B cell (primary cell): ENCODE data around the gene WEE2. TPM values are rescaled to one million over a fixed set of nuclear protein-coding genes. Genes with fewer than 3 reads are reported as not detected.

Source experiments
- ATAC-seq: fragments of 200-7000 bp; cut with Tn5 transposase; one replicate; pipeline ENCODE4 v1.10.0; 2021; ENCODE audit warnings: low read depth, mild to moderate bottlenecking, moderate number of reproducible peaks, moderate library complexity
- CTCF ChIA-PET: fragments of 350-600 bp; sonication (Branson Sonifier 250); formaldehyde crosslinking; loops from one replicate; lab custom pipeline; 2021; ENCODE audit warnings: antibody characterized with exemption, inconsistent platforms; lab: Charles Lee
- POLR2A ChIA-PET: fragments of 350-600 bp; sonication (Branson Sonifier 250); formaldehyde crosslinking; loops from one replicate; lab custom pipeline; 2021; ENCODE audit warnings: antibody characterized with exemption; lab: Charles Lee
- DNase-seq: peaks from one replicate; pipeline ENCODE4 v3.0.0; 2013
- H2AFZ ChIP-seq: 2 replicates; pipeline ENCODE4 v1.6.1; 2012; ENCODE audit warnings: mild to moderate bottlenecking, low read depth, low read length; ENCODE audit not compliant: insufficient read depth, poor library complexity, severe bottlenecking
- H3K27ac ChIP-seq, 2 donors: 1 replicate in 1 of 2; 2 replicates in 1 of 2; pipeline ENCODE4 v1.5.1; 2012 to 2013; ENCODE audit warnings: low read length in 2 of 2, mild to moderate bottlenecking in 2 of 2, moderate library complexity in 1 of 2
- H3K27me3 ChIP-seq, 4 experiments: fragments of 200-600 bp in 1 of 4; sonication (generic) in 1 of 4; replicated peaks in 1 of 4; 1 replicate in 2 of 4; 2 replicates in 2 of 4; pipeline versions ENCODE4 v1.6.1 to v1.7.0; 2013 to 2016; ENCODE audit warnings: low read length in 3 of 4, mild to moderate bottlenecking in 2 of 4, mixed read lengths in 1 of 4, moderate library complexity in 1 of 4; ENCODE audit not compliant: insufficient read depth in 4 of 4, control insufficient read depth in 3 of 4; ENCODE audit errors: control extremely low read depth in 1 of 4
- H3K36me3 ChIP-seq, 2 experiments: replicated peaks in 1 of 2; 1 replicate in 1 of 2; 2 replicates in 1 of 2; pipeline versions ENCODE4 v1.6.1 to v1.7.1; 2013; ENCODE audit warnings: low read length in 1 of 2; ENCODE audit not compliant: insufficient read depth in 2 of 2, control insufficient read depth in 1 of 2; ENCODE audit errors: control extremely low read depth in 1 of 2, extremely low read depth in 1 of 2
- H3K4me1 ChIP-seq, 2 donors: fragments of 200-600 bp in 1 of 2; sonication (generic) in 1 of 2; 1 replicate in 1 of 2; 2 replicates in 1 of 2; pipeline versions ENCODE4 v1.5.1 to v1.6.1; 2013 to 2017; ENCODE audit warnings: low read length in 2 of 2; ENCODE audit not compliant: control insufficient read depth in 2 of 2, insufficient read depth in 2 of 2
- H3K4me2 ChIP-seq: replicated peaks from 2 replicates; pipeline ENCODE3; 2012; ENCODE audit warnings: mild to moderate bottlenecking, low read depth, low read length; ENCODE audit not compliant: poor library complexity, severe bottlenecking
- H3K4me3 ChIP-seq, 5 experiments: fragments of 200-600 bp in 1 of 5; sonication (generic) in 1 of 5; 1 replicate in 3 of 5; 2 replicates in 2 of 5; pipeline versions ENCODE4 v1.5.1 to v1.7.0; 2011 to 2016; ENCODE audit warnings: low read length in 4 of 5, mild to moderate bottlenecking in 4 of 5, low read depth in 2 of 5, control low read depth in 1 of 5, moderate library complexity in 1 of 5; ENCODE audit not compliant: insufficient read depth in 1 of 5; ENCODE audit errors: control extremely low read depth in 1 of 5, extremely low read depth in 1 of 5
- H3K79me2 ChIP-seq: fragments of 200-600 bp; sonication (generic); one replicate; pipeline ENCODE4 v1.6.0; 2016; ENCODE audit warnings: low read length; ENCODE audit not compliant: control insufficient read depth, insufficient read depth
- H3K9ac ChIP-seq: fragments of 200-600 bp; sonication (generic); 2 replicates; pipeline ENCODE4 v1.6.1; 2017; ENCODE audit warnings: mild to moderate bottlenecking, low read length, moderate library complexity
- H3K9me3 ChIP-seq, 3 donors: one replicate each; pipeline versions ENCODE4 v1.6.1 to v1.7.1; 2013; ENCODE audit warnings: low read length in 2 of 3; ENCODE audit not compliant: control insufficient read depth in 2 of 3, insufficient read depth in 1 of 3; ENCODE audit errors: control extremely low read depth in 1 of 3
- H4K20me1 ChIP-seq: 2 replicates; pipeline ENCODE4 v1.6.0; 2012; ENCODE audit warnings: mild to moderate bottlenecking, low read length; ENCODE audit not compliant: insufficient read depth, control insufficient read depth, poor library complexity, severe bottlenecking
- H3K27ac Mint-ChIP-seq: one replicate; pipeline ENCODE4 v1.8.0; 2021; ENCODE audit warnings: mixed read lengths
- H3K27me3 Mint-ChIP-seq: one replicate; pipeline ENCODE4 v1.8.0; 2021; ENCODE audit warnings: mixed read lengths
- H3K4me1 Mint-ChIP-seq: one replicate; pipeline ENCODE4 v1.8.0; 2021; ENCODE audit warnings: mixed read lengths
- H3K4me3 Mint-ChIP-seq: one replicate; pipeline ENCODE4 v1.8.0; 2021; ENCODE audit warnings: mixed read lengths
- H3K9me3 Mint-ChIP-seq: one replicate; pipeline ENCODE4 v1.8.0; 2022; ENCODE audit warnings: mixed read lengths; ENCODE audit not compliant: insufficient read depth
- CTCF ChIP-seq: fragments of 200-600 bp; IDR thresholded peaks from one replicate; pipeline ENCODE4 v1.8.0; 2022; ENCODE audit warnings: antibody characterized with exemption, mild to moderate bottlenecking
- EZH2 ChIP-seq: IDR thresholded peaks from 2 replicates; pipeline ENCODE4 v1.6.1; 2012; ENCODE audit warnings: borderline replicate concordance, low read depth, mild to moderate bottlenecking, moderate library complexity, low read length; ENCODE audit not compliant: insufficient read depth, poor library complexity, severe bottlenecking
- WGBS: methylation state at CpG from one replicate; pipeline ENCODE4 v1.1.5; 2013; ENCODE audit warnings: missing lambda C conversion rate; ENCODE audit not compliant: insufficient coverage; 5-methylcytosine and 5-hydroxymethylcytosine counted together
- intact Hi-C: fragments of 100-400 bp; cut with micrococcal nuclease; formaldehyde crosslinking; loops from one replicate; pipeline ENCODE4 v1.10.0; 2022
- polyA plus RNA-seq: library from polyadenylated mRNA; depleted of rRNA; stranded (reverse); fragments of >200 nt; gene quantifications from 2 replicates; pipeline ENCODE4 v1.2.3, GENCODE V29; 2012
- total RNA-seq, 2 donors: library from RNA; stranded (reverse); fragments of 120-200 nt in 1 of 2; gene quantifications; 1 replicate in 1 of 2; 2 replicates in 1 of 2; pipeline versions ENCODE4 v1.2.3 to v1.2.4, GENCODE V29; 2013 to 2022

The WEE2 gene
- total and polyA plus RNA-seq, 2 donors (not counting 1 experiment from before 2014, with no cell fraction given): not detected

- H3K4me2 ChIP-seq: no peak overlapping the region
- Mint-ChIP-seq H3K27me3 (peaks cover 4% of the 10 kb centered on the region), H3K4me1 (peaks cover 30% of the 10 kb centered on the region), H3K4me3 (no peak overlapping the region), H3K9me3 (no peaks in the 10 kb centered on the region), H3K27ac (no peak overlapping the region)
- peaks cover 33% of the 10 kb centered on the region for H3K79me2 ChIP-seq
- H3K9ac ChIP-seq: no peak overlapping the region
- ATAC-seq (no peak), DNase-seq (no peak)
- no peak overlapping the region for H2AFZ ChIP-seq
- no peak overlapping the region for H3K4me3 ChIP-seq
- ChIA-PET CTCF (interaction anchor here (1.5 to 6.4 kb wide), 2 partner anchors 27 to 33 kb away, joined by 3 to 43 read pairs; partner anchors contain the start of gene SSBP1), POLR2A (interaction anchor here (4.7 kb wide), 1 partner anchor 34 kb away, joined by 21 read pairs; the partner anchor contains the start of gene SSBP1)
- intact Hi-C loops: loop anchor here (5.0 kb wide), 1 partner anchor 782 kb away; the partner anchor contains the start of gene BRAF
- no peak overlapping the region for H3K27ac ChIP-seq
- H3K36me3 ChIP-seq: no peaks in the 10 kb centered on the region
- no peaks in the 10 kb centered on the region for H4K20me1 ChIP-seq
- no peaks in the 10 kb centered on the region for H3K27me3 ChIP-seq
- H3K4me1 ChIP-seq: peaks cover 20 to 25% of the 10 kb centered on the region in 2 donors
- no peaks in the 10 kb centered on the region for H3K9me3 ChIP-seq
- WGBS: 100% methylated on average over 2 of the region's 3 CpGs
- no peak for TF ChIP-seq EZH2
- TF ChIP-seq CTCF: no peak
Observed at GRCh38 chr7:141704112-141704511, 4.0 kb upstream of the WEE2 start.

GRCh38 chr7:141704741-141705140, 3.4 kb upstream of the WEE2 start:
- H3K27me3 Mint-ChIP-seq: peaks cover 4% of the 10 kb centered on the region
- H3K4me1 Mint-ChIP-seq: peaks cover 24% of the 10 kb centered on the region
- ChIA-PET CTCF (interaction anchor here (6.4 kb wide), 1 partner anchor 32 kb away, joined by 43 read pairs; the partner anchor contains the start of gene SSBP1), POLR2A (no interaction called here)
- Histone ChIP-seq H4K20me1 (no peaks in the 10 kb centered on the region), H3K79me2 (peaks cover 26% of the 10 kb centered on the region), H3K27ac (no peak overlapping the region), H3K36me3 (no peaks in the 10 kb centered on the region), H3K4me1 (peaks cover 19 to 20% of the 10 kb centered on the region in 2 donors), H3K27me3 (no peaks in the 10 kb centered on the region), H3K9ac (no peak overlapping the region), H2AFZ (no peak overlapping the region), H3K4me2 (no peak overlapping the region), H3K9me3 (no peaks in the 10 kb centered on the region), H3K4me3 (no peak overlapping the region)
- no peak for DNase-seq
- intact Hi-C loops: loop anchor here (5.0 kb wide), 1 partner anchor 782 kb away; the partner anchor contains the start of gene BRAF
- no peaks in the 10 kb centered on the region for H3K9me3 Mint-ChIP-seq
- H3K4me3 Mint-ChIP-seq: no peak overlapping the region
- WGBS: 98% methylated on average over 5 of the region's 5 CpGs
- TF ChIP-seq EZH2 (no peak), CTCF (no peak)
- ATAC-seq: no peak
- peak overlapping the region; percentile 20 for H3K27ac Mint-ChIP-seq
